Fibroblast of peridontal ligament (primary cell): ENCODE results near the gene PSMA6.

ENCODE experiments used
- DNase-seq: peaks from one replicate; pipeline ENCODE4 v3.0.0-alpha.2; 2010; ENCODE audit errors: extremely low read depth

Gene PSMA6

GRCh38 chr14:35367056-35367372, 74.8 kb downstream of the PSMA6 start:
- no peak for DNase-seq
